ENCODE measurements around the gene SARDH. TPM values are rescaled to one million over a fixed set of nuclear protein-coding genes. Genes with fewer than 3 reads are reported as not detected.

The SARDH gene
- polyA plus RNA-seq, 6 donors from 2014 or later: 0.21 TPM; not detected in 5

- ATAC-seq (ENCODE audit: low read depth in 2 of 2): no peak
- Mint-ChIP-seq H3K9me3 (no peaks in the 10 kb centered on the region), H3K27me3 (peaks cover 31 to 89% (median 77%) of the 10 kb centered on the region in 3 donors), H3K27ac (no peak overlapping the region), H3K4me3 (no peak overlapping the region), H3K36me3 (no peaks in the 10 kb centered on the region), H3K4me1 (no peaks in the 10 kb centered on the region)
- DNase-seq: no peak
These were observed 84.5 kb downstream of the SARDH start for GRCh38 chr9:133653638-133654037.

DNA sequence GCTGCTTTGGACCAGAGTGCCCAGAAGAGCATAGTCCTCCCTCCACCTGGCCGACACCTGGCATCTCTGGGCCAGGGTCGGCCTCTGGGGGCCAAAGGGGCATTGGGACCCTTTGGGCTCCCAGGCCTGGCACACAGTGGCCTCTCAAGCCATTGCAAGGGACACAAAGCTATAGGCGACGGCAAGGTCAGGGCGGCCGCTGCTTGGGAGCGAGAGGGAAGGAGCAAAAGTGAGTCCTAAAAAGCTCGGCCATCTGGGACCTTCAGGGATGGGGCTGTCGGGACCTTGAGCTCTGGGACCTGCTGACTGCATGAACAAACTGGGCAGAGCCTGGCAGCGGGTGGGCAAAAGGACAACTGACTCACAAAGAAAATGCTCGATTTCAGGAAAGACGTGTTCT, 88.1 kb downstream of the SARDH start:
- Mint-ChIP-seq H3K27me3 (peaks cover 38 to 70% (median 44%) of the 10 kb centered on the region in 3 donors), H3K27ac (no peak overlapping the region)
- no peak for DNase-seq

DNA sequence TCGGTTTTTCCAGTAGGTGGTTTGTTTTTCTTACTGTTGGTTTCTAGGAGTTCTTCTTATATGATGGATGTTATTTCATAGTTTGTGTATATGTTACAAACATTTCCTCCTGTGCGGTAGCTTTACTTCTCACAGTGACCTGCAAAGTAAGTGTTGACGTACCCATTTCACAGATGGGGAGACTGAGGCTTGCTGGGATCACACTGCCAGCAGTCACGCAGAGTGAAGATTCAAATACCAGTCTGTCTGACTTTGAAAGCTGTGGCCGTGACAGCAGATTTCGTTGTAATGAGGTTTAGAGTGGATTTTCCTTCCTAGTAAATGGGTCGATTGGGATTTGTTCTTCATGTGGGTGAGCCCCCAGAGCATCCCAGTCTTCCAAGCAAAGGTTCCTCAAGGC, 89.0 kb downstream of the SARDH start:
- ATAC-seq (ENCODE audit: low read depth in 2 of 2): no peak
- no peak for DNase-seq
- Mint-ChIP-seq H3K36me3 (no peaks in the 10 kb centered on the region), H3K4me3 (no peak overlapping the region), H3K4me1 (no peaks in the 10 kb centered on the region), H3K27ac (no peak overlapping the region), H3K27me3 (peaks cover 33 to 64% (median 44%) of the 10 kb centered on the region in 3 donors), H3K9me3 (peaks cover 0 to 2% (median 0%) of the 10 kb centered on the region in 7 donors)

More for the DNA sequence above, 88.1 kb downstream of the SARDH start:
- H3K4me3 Mint-ChIP-seq: no peak overlapping the region
- H3K4me1 Mint-ChIP-seq: no peaks in the 10 kb centered on the region
- peaks cover 0 to 2% (median 0%) of the 10 kb centered on the region in 7 donors for H3K9me3 Mint-ChIP-seq
- no peaks in the 10 kb centered on the region for H3K36me3 Mint-ChIP-seq
- no peak for ATAC-seq (ENCODE audit: low read depth in 2 of 2)

DNA sequence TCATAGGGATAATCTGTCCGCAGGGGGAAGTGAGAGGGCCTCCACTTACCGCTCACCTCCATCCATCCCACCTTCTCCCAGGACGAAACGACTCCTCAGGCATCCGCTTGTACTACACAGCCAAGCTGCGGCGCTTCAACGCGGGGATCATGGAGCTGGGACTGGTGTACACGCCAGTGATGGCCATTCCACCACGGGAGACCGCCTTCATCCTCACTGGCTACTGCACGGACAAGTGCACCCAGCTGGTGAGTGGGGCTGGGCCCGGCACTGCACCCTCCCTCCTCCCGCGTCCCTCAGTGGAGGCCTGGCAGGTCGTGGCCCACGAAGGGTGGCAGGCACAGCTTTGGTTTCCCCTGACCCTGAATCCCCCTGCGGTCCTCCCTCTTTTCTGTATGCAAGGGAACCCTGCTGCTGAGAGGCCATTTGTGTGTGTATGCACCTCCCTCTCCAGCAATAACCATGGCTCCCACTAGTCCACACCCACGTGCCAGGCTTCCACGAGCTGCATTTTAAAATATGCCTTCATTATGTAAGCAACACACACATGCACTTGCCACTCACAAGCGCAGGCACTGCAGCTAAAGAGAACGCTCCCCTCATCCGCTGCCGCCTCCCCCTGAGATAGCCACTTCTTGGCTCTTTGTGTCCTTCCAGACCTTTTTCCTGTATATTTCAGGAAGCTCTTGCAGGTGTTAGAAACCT, 90.2 kb downstream of the SARDH start:
- ATAC-seq (ENCODE audit: low read depth in 2 of 2): no peak

DNA sequence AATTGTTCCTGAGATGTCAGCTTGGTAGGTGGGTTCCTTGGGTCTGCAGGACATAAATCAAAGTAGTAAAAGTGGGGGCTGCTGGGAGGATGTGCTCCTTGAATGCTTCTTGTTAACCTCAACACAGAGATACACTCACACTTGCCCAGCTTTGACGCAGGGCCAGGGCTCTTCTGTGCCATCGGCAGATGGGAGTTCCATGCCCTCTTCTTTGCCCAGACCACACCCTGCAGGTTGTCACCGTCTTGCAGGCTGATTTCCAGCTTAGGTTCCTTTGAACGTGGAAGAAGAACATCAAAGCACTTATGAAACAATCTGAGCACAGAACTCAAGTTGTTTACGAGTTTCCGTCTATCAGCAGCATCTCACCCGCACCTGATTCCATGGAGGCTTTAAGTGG, 91.0 kb downstream of the SARDH start:
- DNase-seq: no peak
- no peak for ATAC-seq (ENCODE audit: low read depth in 2 of 2)
- Mint-ChIP-seq H3K27ac (no peak overlapping the region), H3K36me3 (no peaks in the 10 kb centered on the region), H3K9me3 (peaks cover 0 to 2% (median 0%) of the 10 kb centered on the region in 7 donors), H3K4me3 (no peak overlapping the region), H3K27me3 (peaks cover 32 to 47% (median 35%) of the 10 kb centered on the region in 3 donors), H3K4me1 (no peaks in the 10 kb centered on the region)

More for the DNA sequence above, 90.2 kb downstream of the SARDH start:
- Mint-ChIP-seq H3K4me3 (no peak overlapping the region), H3K27ac (no peak overlapping the region), H3K4me1 (no peaks in the 10 kb centered on the region), H3K36me3 (no peaks in the 10 kb centered on the region), H3K9me3 (peaks cover 0 to 2% (median 0%) of the 10 kb centered on the region in 7 donors), H3K27me3 (peaks cover 32 to 54% (median 37%) of the 10 kb centered on the region in 3 donors)
- DNase-seq: no peak

- no peak for DNase-seq
- Mint-ChIP-seq H3K9me3 (peaks cover 0 to 2% (median 0%) of the 10 kb centered on the region in 7 donors), H3K27ac (no peak overlapping the region), H3K4me3 (no peak overlapping the region), H3K36me3 (no peaks in the 10 kb centered on the region), H3K27me3 (peaks cover 32 to 48% (median 41%) of the 10 kb centered on the region in 3 donors), H3K4me1 (no peaks in the 10 kb centered on the region)
- no peak for ATAC-seq (ENCODE audit: low read depth in 2 of 2)
These were observed 93.0 kb downstream of the SARDH start for GRCh38 chr9:133645021-133645765.

DNA sequence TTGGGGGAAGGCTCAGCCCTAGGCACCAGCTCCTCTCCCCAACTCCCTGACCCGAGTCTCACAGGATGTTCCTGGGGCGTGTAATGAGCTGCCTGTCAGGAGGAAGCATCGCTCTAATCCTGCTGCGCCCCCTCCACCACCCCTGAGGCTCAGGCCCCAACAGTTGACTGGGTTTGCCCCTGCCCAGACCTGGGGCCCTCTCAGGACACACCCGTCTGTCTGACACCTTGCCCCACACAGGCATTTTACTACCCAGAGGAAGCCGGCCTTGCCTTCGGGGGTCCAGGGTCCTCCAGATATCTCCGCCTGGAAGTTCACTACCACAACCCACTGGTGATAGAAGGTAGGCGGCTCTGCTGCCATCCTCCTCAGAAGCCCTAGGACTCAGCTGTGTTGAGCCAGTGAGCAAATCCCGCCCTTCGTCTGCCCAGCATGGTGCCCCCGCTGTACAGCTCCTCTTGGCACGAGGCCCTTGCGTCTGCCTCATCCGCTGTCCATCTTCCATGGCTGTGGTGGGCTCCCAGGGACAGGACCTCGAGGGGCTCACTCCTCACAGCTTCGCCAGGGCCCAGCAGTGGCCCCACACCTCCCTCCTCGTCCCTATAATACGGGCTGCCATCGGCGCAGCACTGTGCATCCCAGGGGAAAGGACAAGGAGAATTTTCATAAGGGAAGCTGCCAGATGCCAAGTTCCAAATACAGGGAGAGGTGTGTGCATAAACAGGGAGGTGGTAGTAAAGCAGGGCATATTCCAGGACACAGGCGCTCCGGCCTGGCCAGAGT, 94.0 kb downstream of the SARDH start:
- peaks cover 0 to 2% (median 0%) of the 10 kb centered on the region in 7 donors for H3K9me3 Mint-ChIP-seq
- DNase-seq: no peak
- peaks cover 27 to 42% (median 31%) of the 10 kb centered on the region in 3 donors for H3K27me3 Mint-ChIP-seq
- H3K27ac Mint-ChIP-seq: no peak overlapping the region
- ATAC-seq (ENCODE audit: low read depth in 2 of 2): no peak
- H3K4me1 Mint-ChIP-seq: no peaks in the 10 kb centered on the region
- no peak overlapping the region for H3K4me3 Mint-ChIP-seq
- H3K36me3 Mint-ChIP-seq: no peaks in the 10 kb centered on the region

GRCh38 chr9:133643362-133643755, 94.8 kb downstream of the SARDH start:
- no peak overlapping the region for H3K4me3 Mint-ChIP-seq
- peaks cover 0 to under 1% (median 0%) of the 10 kb centered on the region in 7 donors for H3K9me3 Mint-ChIP-seq
- no peaks in the 10 kb centered on the region for H3K36me3 Mint-ChIP-seq
- DNase-seq: no peak
- peaks cover 19 to 41% (median 34%) of the 10 kb centered on the region in 3 donors for H3K27me3 Mint-ChIP-seq
- ATAC-seq (ENCODE audit: low read depth in 2 of 2): no peak
- H3K4me1 Mint-ChIP-seq: no peaks in the 10 kb centered on the region
- peak overlapping the region in 1 of 6 donors; percentile 33 for H3K27ac Mint-ChIP-seq

DNA sequence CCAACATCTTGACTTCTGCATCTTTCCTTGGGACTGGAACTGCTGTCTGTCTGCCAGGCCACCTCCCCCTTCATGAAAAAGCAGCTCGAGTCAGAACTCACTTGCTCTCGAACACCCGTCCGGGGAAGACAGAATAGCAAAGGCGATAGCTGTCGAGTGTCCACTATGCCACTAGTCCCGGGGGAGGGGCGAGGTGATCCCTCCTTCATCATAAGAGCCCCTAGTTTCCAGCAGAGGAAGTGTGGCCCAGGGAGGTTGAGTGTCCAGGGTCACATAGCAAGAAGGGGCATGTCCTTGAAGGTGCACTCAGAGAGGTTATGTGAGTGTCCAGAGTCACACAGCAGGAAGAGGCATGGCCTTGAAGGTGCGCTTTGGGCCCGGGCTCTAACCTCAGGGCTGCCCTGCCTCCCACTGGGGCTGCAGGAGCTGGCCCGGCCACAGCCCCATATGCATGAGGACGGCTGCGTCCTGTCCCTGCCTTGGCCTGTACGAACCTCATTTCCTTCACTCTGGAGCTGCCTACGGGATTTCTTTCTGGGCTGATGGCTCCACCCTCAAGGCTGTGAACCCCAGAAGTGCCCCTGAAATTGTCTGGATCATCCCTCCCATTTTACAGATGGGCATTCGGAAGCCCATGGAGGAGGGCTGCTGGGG, 95.3 kb downstream of the SARDH start:
- no peak for DNase-seq
- no peak overlapping the region for H3K27ac Mint-ChIP-seq
- no peaks in the 10 kb centered on the region for H3K9me3 Mint-ChIP-seq
- peaks cover 17 to 38% (median 36%) of the 10 kb centered on the region in 3 donors for H3K27me3 Mint-ChIP-seq
- ATAC-seq (ENCODE audit: low read depth in 2 of 2): no peak
- H3K4me1 Mint-ChIP-seq: no peaks in the 10 kb centered on the region
- H3K4me3 Mint-ChIP-seq: no peak overlapping the region
- H3K36me3 Mint-ChIP-seq: no peaks in the 10 kb centered on the region

DNA sequence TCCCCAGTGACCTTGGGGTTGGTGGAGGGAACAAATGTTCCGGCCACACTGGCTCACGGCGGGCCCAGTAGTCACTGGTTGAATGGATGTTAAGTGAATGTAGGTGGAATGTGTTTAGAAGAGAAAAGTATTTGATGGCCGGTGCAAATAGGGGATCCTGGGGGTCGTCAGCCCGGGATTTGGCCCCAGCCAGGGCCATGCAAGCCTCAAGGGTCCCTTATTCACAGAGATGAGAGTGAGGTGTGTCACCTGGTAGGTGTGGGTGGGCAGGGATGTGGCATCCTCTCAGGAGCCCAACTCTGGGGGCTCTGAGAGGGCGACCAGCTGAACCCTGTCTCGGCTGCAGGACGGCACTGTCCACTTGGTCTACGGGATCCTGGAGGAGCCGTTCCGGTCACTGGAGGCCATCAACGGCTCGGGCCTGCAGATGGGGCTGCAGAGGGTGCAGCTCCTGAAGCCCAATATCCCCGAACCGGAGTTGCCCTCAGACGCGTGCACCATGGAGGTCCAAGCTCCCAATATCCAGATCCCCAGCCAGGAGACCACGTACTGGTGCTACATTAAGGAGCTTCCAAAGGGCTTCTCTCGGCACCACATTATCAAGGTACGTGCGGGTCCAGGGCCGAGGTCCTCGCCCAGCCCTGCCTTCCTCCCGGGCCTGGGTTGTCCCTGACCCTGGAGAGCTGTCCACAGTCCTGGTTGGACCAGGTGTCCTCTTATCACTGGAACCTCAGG, 96.1 kb downstream of the SARDH start:
- Mint-ChIP-seq H3K36me3 (no peaks in the 10 kb centered on the region), H3K4me3 (peak overlapping the region in 1 of 8 donors; percentile 72), H3K27me3 (peaks cover 12 to 36% (median 30%) of the 10 kb centered on the region in 3 donors), H3K27ac (no peak overlapping the region), H3K9me3 (no peaks in the 10 kb centered on the region), H3K4me1 (no peaks in the 10 kb centered on the region)
- DNase-seq (no peak), ATAC-seq (ENCODE audit: low read depth in 2 of 2) (no peak)

DNA sequence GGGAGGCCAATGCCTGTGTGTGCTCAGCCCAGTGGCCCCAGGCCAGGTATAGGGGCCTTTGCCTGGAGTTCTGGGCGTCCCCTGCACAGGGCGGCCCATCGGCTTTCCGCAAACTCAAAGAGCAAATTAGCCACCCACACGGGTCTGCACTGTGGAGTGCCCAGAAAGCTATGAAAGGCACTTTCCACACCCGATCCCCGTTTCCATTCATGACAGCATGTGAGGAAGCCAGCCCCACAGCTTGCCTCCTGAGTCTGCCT, 96.8 kb downstream of the SARDH start:
- ATAC-seq (ENCODE audit: low read depth in 2 of 2) (no peak), DNase-seq (no peak)
- Mint-ChIP-seq H3K36me3 (no peaks in the 10 kb centered on the region), H3K4me3 (no peak overlapping the region), H3K27ac (no peak overlapping the region), H3K9me3 (no peaks in the 10 kb centered on the region), H3K27me3 (peaks cover 14 to 36% (median 30%) of the 10 kb centered on the region in 3 donors), H3K4me1 (no peaks in the 10 kb centered on the region)

DNA sequence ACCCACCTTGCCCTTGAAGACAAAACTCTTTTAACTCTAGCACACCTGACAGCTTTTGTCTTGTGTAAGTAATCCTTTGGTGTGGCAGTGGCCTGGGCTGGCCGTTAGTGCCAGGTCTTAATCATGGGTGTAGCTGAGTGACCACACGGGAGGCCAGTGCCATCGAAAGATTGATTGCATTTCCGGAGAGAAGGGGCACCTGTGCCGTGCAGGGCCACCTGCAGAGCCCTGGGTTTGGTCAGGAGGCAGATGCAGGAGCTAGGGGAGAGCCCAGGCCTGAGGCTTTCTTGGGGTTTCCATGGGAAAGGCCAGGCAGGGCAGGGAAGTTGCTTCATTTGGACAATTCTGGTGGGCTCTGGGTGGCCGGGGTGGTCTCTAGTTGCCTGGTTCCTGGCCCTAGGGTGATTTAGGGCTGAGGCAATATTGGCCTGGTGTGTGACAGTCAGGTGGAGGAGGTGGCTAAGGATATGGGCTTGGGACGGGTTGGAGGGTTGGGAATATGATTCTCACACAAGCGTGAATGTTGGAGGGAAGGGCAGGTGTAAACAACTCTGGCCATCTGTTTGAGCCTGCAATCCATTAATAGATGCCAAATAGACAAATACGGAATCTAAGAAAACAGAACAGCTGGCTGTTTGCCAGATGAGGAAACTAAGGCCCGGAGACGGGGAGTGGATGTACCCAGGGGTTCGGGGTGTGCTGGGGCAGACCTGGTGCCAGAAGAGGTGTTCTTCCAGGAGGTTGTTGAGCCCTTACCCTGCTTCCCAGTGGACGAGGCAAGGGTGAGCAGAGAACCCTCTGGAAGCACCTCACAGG, 97.4 kb downstream of the SARDH start:
- peaks cover 10 to 36% (median 30%) of the 10 kb centered on the region in 3 donors for H3K27me3 Mint-ChIP-seq
- H3K36me3 Mint-ChIP-seq: no peaks in the 10 kb centered on the region
- no peaks in the 10 kb centered on the region for H3K9me3 Mint-ChIP-seq
- no peak for ATAC-seq (ENCODE audit: low read depth in 2 of 2)
- H3K4me1 Mint-ChIP-seq: no peaks in the 10 kb centered on the region
- DNase-seq: no peak
- H3K27ac Mint-ChIP-seq: no peak overlapping the region
- no peak overlapping the region for H3K4me3 Mint-ChIP-seq
